GM18505 (cell line): ENCODE results near the gene GPC5.
"Not testable (repeated sequence)": the region's sequence is repeated elsewhere in the genome, so short reads cannot be mapped to it uniquely, and the experiment has no call there.

Experiments used
- ATAC-seq: cut with Tn5 transposase; IDR thresholded peaks from one replicate; pipeline ENCODE4 v1.9.1; 2021; ENCODE audit not compliant: unreplicated experiment
- POLR2A ChIP-seq: IDR thresholded peaks from 4 replicates; pipeline ENCODE4 v1.6.1; 2011; ENCODE audit warnings: borderline replicate concordance; ENCODE audit not compliant: insufficient read depth, insufficient read length; ENCODE audit errors: extremely low read depth

Gene GPC5

DNA sequence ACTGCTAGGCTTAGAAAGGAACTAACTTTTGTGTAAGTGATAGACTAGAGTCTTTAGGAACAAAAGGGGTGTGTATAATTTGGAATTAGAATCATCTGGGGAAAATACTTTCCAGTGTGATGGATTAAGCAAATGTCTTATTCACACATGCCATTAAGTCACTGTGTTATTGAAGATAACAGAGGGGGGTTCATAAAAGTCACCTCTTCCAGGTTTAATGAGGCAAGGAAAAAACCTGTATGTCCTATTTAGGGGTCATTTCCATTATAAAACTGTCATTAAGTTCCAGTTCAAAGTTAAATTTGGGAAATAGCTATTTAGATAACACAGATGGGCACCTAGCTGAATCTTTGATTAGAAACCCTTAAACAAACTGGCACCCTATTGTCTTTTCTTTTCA is 1323.2 kb downstream of the GPC5 start:
- no peak for TF ChIP-seq POLR2A
- ATAC-seq = no peak

- no peak for ATAC-seq
- no peak for TF ChIP-seq POLR2A
Measured at GRCh38 chr13:92727118-92727517, 1328.7 kb downstream of the GPC5 start.

- no peak for ATAC-seq
- no peak for TF ChIP-seq POLR2A
Measured at GRCh38 chr13:92734068-92734467, 1335.6 kb downstream of the GPC5 start.

GRCh38 chr13:92734545-92734944 is 1336.1 kb downstream of the GPC5 start:
- ATAC-seq = no peak
- TF ChIP-seq POLR2A = no peak

DNA sequence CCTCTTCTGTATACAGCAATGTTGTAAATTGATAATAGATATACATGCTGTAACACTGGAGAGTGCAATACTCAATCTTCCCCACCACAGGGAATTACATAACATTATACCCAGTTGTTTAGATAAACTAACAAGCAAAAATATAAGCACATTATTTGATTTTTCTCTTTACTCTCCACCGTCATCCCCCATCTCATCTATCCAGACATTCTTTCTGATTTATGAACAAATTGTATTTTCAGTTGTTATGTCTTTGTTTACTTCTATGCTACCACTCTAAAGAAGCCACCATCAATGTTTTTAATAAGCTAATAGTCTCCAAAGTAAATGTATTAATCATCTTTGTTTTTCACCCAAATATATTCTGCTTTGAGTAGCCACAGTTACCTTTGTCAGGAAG is 1337.5 kb downstream of the GPC5 start:
- TF ChIP-seq POLR2A = no peak
- no peak for ATAC-seq

DNA sequence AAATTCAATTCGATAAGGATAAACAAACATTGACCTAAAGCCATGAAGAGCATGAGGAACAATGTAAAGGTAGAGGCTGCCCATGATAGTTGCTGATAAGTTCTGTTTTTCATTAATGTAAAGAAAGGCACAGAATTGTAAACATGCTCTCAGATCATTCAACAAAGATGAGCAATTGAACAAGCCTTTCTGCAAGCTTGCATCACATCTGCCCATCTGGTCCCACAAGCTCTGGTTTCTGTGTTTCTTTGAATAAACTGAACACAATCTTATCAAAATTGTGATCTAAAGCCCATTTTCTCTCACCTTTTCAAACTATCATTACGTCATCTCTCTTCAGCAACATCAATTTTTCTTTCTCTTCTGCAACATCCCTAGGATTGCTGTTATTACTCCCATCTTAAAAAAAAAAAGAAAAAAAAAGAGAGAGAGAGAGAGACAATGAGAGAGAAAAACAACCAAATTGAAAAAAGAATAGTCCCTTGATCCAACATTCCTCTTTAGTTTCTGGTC is 1340.9 kb downstream of the GPC5 start:
- no peak for ATAC-seq
- TF ChIP-seq POLR2A = no peak

- TF ChIP-seq POLR2A = no peak
Measured at GRCh38 chr13:92743992-92744391, 1345.6 kb downstream of the GPC5 start.

GRCh38 chr13:92745258-92745657 is 1346.8 kb downstream of the GPC5 start:
- ATAC-seq = no peak
- TF ChIP-seq POLR2A = no peak

More at GRCh38 chr13:92743992-92744391, 1345.6 kb downstream of the GPC5 start:
- ATAC-seq = no peak

GRCh38 chr13:92752705-92753104 is 1354.3 kb downstream of the GPC5 start:
- not testable (repeated sequence) for ATAC-seq

DNA sequence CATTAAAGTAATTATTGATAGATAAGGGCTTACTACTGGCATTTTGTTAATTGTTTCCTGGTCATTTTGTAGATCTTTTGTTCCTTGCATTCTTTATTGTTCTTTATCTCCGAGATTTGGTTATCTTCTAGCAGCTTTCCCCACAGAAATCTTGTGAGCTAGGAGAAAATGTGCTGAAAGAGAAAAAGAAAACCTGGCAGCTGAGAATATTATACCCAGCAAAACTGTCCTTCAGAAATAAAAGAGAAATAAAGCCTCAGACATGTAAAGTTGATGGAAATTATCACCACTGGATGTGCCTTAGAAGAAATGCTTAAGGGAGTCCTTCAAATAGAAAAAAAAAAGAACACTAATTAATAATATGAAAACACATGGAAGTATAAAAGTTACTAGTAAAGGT is 1363.3 kb downstream of the GPC5 start:
- ATAC-seq = no peak
- TF ChIP-seq POLR2A = no peak

GRCh38 chr13:92767468-92767867 is 1369.0 kb downstream of the GPC5 start:
- TF ChIP-seq POLR2A = no peak
- ATAC-seq = no peak

DNA sequence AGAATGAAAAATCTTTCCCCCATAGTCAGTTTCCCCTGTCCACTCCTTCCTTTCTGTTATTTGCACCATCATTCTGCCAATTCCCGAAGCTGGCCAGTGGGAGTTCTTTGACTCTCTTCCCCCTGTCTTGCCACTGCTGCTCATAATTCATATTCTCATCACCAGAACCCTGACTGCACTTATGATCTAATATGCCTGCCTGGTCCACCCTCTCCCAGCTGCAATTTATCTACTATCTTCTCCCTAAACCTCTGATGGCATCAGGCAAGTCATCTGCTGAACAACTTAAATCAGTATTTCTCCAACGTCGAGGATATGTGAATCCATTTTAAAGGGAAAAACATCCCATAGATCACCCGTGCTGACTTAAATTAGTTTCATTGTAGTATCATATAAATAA is 1370.2 kb downstream of the GPC5 start:
- TF ChIP-seq POLR2A = no peak
- no peak for ATAC-seq

GRCh38 chr13:92769046-92769445 is 1370.6 kb downstream of the GPC5 start:
- TF ChIP-seq POLR2A = no peak
- no peak for ATAC-seq

DNA sequence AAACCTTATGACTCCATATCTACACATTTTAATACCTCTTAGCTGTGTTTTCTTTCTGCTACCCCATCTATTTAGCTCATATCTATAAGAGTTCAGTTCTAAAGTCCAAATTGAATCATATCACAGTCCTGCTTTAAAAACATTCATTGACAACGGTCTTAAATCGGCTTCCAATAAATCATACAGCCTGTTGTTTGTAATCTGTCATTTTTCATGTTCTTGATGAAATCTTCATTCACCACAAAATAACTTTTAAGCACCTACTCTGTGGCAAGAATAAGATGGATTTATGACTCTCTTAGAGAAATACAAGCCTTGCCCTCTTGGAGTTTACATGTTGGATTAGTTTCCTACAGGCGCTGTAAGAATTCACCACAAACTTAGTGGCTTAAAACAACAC is 1377.2 kb downstream of the GPC5 start:
- ATAC-seq = no peak
- TF ChIP-seq POLR2A = no peak

- ATAC-seq = no peak
- no peak for TF ChIP-seq POLR2A
Measured at GRCh38 chr13:92781965-92782690, 1383.7 kb downstream of the GPC5 start.
